T1000 (cell line): ENCODE data around the gene GALNT9.

Source experiments
- DNase-seq: peaks from one replicate; lab custom pipeline; 2025; ENCODE audit warnings: mixed read lengths; lab: John Stamatoyannopoulos, UW

Gene GALNT9

GRCh38 chr12:132213359-132214160 is 115.8 kb downstream of the GALNT9 start:
- DNase-seq: no peak

GRCh38 chr12:132211816-132212215 is 117.6 kb downstream of the GALNT9 start:
- DNase-seq: no peak

- DNase-seq: no peak
These were observed 118.1 kb downstream of the GALNT9 start for GRCh38 chr12:132211326-132211725.

DNA sequence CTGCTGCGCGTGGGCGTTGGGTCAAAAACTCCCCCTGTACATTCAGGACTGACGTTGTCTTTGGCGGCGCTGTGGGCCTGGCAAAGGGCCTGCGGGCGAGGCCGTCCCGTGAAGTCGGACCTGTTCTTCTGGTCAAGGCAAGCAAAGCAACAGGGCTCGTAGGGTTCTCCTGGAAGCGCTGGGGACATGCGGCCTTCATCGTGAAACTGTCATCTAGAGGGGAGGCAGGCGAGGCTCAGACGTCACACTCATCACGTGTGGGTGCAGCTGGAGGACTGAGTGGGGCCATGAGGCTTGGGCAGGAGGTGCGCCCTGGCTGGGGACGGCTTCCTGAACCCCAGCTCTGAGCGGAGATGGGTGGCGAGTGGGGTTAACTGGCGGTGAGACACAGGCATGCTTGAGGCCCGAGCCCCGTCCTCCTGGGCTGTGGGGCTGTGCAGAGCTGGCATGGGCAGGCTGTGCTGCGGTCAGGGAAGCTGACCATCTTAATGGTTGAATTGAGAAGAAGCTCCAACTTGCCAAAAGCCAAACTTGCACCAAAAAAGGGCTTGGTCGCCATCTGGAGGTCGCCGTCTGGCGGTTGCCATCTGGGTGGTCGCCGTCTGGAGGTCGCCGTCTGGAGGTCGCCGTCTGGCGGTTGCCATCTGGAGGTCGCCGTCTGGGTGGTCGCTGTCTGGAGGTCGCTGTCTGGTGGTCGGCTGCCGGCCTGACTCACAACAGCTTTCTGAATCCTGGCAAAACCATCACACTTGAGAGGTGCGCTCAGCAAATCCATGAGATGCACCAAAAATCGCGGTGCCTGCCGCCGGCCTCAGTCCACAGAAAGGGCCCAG is 119.0 kb downstream of the GALNT9 start:
- DNase-seq: no peak

DNA sequence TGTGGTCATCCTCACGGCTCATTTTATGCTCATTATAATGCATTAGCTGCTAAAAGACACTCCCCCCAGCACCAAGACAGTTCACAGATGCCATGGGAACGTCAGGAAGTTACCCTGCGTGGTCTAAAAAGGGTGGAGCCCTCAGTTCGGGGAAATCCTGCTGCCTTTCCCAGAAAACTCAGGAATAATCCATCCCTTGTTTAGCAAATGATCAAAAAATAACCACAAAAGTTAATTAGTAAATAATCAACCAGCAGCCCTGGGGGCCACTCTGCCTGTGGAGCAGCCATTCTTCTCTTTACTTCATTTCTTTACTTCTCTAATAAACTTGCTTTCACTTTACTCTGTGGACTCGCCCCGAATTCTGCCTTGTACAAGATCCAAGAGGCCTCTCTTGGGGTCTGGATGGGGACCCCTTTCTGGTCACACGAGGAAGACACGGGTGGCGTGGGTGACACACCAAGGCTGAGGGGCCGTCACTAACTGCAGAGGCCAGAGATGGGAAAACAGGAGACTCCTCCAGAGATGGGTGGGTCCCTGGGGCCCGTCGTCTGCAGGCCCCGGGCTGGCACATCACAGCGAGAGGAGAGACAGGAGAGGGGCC is 119.7 kb downstream of the GALNT9 start:
- no peak for DNase-seq

GRCh38 chr12:132208153-132208823 is 121.1 kb downstream of the GALNT9 start:
- DNase-seq: no peak

- no peak for DNase-seq
These were observed 122.2 kb downstream of the GALNT9 start for GRCh38 chr12:132207083-132207775.

DNA sequence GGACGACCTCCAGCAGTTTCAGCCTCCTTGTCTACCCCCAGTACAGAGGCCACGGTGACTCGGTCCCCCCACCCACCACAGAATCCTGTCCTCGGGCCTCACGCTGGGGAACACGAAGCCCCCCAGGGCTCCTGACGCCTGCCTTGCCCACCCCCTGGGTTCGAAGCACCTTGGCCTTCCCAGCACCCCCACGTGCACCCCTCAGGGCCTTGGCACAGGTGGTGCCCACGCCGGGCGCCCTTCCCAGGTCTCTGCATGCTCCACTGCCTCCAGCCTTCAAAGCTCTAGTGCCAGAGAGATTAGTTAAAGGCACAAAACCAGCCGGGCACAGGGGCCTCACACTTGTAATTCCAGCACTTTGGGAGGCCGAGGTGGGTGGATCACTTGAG is 123.3 kb downstream of the GALNT9 start:
- no peak for DNase-seq

DNA sequence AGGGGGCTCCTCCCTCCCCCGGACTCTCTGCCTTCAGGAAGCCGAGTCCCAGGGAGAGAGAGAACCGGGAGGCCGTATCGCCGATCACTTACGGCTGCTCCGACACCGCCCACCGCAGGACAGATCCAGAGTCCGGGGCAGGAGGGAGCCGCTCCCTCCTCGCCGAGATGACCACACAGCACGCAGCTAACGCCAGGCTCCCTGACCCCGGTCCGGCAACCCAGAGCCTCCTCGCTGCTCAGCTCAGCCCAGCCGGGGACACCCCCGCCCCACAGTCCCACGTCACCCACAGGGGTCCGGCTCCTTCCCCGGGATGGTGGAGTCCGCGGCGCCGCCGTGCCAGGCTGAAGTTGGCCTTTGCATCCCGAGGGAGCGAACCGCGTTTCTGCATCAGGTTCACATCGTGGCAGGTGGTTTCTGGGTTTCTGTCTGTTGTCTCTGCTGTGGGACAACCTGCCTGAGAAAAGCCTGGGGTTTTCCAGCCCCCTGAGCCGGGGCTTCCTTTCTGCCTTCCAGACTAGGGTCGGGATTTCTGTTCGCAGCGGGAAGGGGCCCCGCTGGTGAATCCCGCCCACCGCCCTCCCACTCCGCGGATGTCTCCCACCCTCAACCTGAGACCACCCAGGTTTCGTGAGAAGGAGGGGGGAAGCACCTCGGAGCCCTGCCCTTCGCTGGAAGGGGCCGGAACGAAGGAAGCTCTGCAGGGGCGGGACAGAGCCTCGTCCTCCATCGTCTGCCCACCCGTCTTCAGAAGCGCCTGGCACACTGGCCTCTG is 123.9 kb downstream of the GALNT9 start:
- no peak for DNase-seq

GRCh38 chr12:132204793-132205270 is 124.6 kb downstream of the GALNT9 start:
- no peak for DNase-seq

GRCh38 chr12:132204063-132204792 is 125.2 kb downstream of the GALNT9 start:
- DNase-seq: no peak

GRCh38 chr12:132202929-132203721 is 126.3 kb downstream of the GALNT9 start:
- DNase-seq: no peak

DNA sequence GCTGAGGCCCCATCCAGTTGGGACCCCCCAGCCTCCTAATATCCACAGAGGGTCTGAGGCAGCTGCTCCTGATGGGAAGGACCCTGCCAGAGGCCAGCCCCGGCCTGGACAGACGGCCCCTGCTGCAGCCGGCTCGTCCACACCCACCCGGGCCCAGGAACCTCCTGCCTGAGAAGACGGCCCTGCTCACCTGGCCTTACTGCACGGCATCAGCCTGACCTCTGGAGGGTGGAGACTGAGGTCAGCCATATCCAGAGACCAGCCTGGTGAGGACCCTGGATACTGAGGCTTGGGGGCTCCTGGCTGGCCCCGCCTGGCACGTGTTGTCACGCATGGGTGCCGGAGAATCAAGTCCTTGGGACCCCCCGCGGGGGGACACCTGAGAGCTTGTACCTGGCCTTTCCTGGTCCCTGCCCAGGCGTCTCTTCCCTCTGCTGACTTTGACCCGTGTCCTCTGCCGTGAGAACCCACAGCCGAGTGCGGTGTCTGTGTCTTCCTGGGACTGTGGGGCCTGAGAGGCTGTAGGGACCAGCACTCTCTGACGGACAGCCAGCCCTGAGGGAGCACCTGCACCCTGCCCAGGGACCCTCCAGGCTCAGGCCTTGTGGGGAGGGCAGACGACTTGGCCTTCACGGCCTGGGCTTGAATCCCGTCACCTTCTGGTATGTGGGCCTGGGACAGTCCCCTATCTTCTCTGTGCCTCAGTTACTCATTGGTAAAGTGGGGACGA is 127.8 kb downstream of the GALNT9 start:
- no peak for DNase-seq

DNA sequence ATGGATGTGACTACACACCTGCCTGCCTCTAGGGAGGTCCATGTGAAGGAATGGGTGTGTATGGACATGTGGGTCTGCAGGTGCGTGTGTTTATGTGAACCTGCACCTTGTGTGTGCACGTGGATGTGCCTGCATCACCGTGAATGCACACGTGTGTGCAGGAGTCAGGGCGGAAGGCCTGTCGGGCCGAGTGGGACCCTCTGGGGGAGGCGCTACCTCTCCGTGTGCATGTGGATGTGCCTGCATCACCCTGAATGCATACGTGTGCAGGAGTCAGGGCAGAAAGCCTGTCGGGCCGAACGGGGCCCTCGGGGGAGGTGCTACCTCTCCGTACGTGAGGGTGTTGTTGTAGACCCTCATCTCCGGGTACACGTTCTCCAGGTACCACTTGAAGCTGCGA is 128.6 kb downstream of the GALNT9 start:
- DNase-seq: no peak

- no peak for DNase-seq
These were observed 129.7 kb downstream of the GALNT9 start for GRCh38 chr12:132199526-132200319.

GRCh38 chr12:132199101-132199500 is 130.3 kb downstream of the GALNT9 start:
- no peak for DNase-seq

DNA sequence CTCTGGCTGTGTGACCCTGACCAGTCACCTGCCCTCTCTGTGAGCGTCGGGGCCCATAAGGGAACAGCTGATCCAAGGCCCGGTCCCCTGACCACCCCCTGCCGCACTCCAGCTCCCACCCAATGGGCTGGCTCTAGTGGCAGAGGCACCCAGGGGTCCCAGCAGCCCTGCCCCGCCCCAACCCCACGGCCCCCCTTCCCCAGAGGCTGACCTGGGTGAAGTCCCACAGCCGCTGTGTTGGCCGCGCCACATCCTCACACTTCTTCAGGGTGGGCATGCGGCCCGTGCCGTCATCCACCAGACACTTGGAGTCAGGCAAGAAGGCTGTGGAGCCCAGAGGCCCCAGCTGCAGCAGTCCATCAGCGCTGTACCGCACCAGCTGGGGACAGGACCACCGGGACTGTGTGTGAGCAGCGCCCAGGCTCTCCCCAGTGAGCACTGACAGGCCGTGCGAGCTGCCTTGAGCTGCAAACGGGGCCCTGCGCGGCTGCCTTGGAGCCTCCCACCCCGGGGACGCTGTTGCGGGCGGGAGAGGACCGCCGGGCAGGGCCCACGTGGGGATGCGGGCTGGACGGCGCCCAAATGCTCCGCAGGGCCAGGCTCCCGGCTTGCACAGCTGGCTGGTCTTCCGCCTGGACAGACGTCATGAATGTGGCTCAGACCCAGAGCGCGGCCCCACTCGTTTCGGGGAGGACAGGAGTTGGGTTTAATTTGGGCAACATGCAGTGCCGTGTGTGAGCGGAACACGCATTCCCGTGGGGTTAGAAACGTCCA is 131.6 kb downstream of the GALNT9 start:
- no peak for DNase-seq
